Breast epithelium (tissue), 3 donors: ENCODE results near the gene MUC22.

ENCODE experiments used
- POLR2A ChIP-seq: fragments of 450-650 bp; IDR thresholded peaks from one replicate; pipeline ENCODE4 v1.6.1; 2016; ENCODE audit warnings: antibody characterized with exemption, mild to moderate bottlenecking, moderate library complexity
- TF ChIP-seq, protein P1 (sequence below), 3 donors: fragments of 450-650 bp; IDR thresholded peaks; one replicate each; pipeline ENCODE4 v1.5.1; 2016 to 2017; ENCODE audit warnings: antibody characterized with exemption in 3 of 3, mild to moderate bottlenecking in 3 of 3, moderate library complexity in 3 of 3

DNA sequence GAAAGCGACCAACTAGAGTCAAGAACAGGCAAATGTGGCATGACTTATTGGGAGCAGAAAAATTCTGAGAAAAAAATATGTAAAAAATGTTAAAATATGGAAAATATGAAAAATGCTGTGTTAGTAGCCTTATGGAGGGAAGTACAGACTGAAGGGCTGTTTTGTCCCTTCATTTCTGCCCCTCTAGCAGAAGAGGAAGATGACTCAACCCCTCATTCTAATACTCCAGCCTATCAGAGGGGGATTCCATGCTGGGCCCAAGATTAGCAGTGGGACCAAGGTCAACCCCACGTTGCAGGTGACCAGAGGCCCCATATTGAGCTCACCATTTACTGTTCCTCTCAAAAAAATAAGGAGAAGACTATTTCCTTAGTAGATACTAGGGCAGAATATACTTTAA is 18.4 kb upstream of the MUC22 start:
- no peak for TF ChIP-seq POLR2A
- TF ChIP-seq, protein P1, sequence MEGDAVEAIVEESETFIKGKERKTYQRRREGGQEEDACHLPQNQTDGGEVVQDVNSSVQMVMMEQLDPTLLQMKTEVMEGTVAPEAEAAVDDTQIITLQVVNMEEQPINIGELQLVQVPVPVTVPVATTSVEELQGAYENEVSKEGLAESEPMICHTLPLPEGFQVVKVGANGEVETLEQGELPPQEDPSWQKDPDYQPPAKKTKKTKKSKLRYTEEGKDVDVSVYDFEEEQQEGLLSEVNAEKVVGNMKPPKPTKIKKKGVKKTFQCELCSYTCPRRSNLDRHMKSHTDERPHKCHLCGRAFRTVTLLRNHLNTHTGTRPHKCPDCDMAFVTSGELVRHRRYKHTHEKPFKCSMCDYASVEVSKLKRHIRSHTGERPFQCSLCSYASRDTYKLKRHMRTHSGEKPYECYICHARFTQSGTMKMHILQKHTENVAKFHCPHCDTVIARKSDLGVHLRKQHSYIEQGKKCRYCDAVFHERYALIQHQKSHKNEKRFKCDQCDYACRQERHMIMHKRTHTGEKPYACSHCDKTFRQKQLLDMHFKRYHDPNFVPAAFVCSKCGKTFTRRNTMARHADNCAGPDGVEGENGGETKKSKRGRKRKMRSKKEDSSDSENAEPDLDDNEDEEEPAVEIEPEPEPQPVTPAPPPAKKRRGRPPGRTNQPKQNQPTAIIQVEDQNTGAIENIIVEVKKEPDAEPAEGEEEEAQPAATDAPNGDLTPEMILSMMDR (IDR thresholded peaks at IDR 0.05), result no peak
